ENCODE measurements around the gene FAM83D.

Gene FAM83D

GRCh38 chr20:38895098-38895949 lies 30.9 kb upstream of the FAM83D start:
- DNase-seq = no peak

GRCh38 chr20:38896009-38896594 lies 30.1 kb upstream of the FAM83D start:
- no peak for DNase-seq

GRCh38 chr20:38897267-38897666 lies 28.9 kb upstream of the FAM83D start:
- DNase-seq = no peak

GRCh38 chr20:38900606-38901005 lies 25.6 kb upstream of the FAM83D start:
- no peak for DNase-seq

GRCh38 chr20:38902601-38903000 lies 23.6 kb upstream of the FAM83D start:
- no peak for DNase-seq

GRCh38 chr20:38903335-38903734 lies 22.9 kb upstream of the FAM83D start:
- no peak for DNase-seq

- DNase-seq = no peak
These were observed 20.8 kb upstream of the FAM83D start for GRCh38 chr20:38905375-38905774.

- DNase-seq = no peak
These were observed 18.1 kb upstream of the FAM83D start for GRCh38 chr20:38907918-38908677.

- no peak for DNase-seq
These were observed 10.9 kb upstream of the FAM83D start for GRCh38 chr20:38915355-38915754.

- no peak for DNase-seq
These were observed 8.6 kb upstream of the FAM83D start for GRCh38 chr20:38917657-38918056.

GRCh38 chr20:38918172-38918571 lies 8.0 kb upstream of the FAM83D start:
- no peak for DNase-seq

- DNase-seq = no peak
These were observed 6.5 kb upstream of the FAM83D start for GRCh38 chr20:38919683-38920082.

- no peak for DNase-seq
These were observed 5.8 kb upstream of the FAM83D start for GRCh38 chr20:38920411-38920810.

GRCh38 chr20:38920851-38921250 lies 5.4 kb upstream of the FAM83D start:
- DNase-seq = no peak

GRCh38 chr20:38924718-38925117 lies 1.5 kb upstream of the FAM83D start:
- DNase-seq = no peak

GRCh38 chr20:38926934-38927616 lies 858 bp downstream of the FAM83D start:
- DNase-seq = peak in 1 of 6 experiments; percentile 14

- DNase-seq = no peak
These were observed 1.8 kb downstream of the FAM83D start for GRCh38 chr20:38927902-38928578.

GRCh38 chr20:38930242-38930569 lies 4.0 kb downstream of the FAM83D start:
- no peak for DNase-seq

- DNase-seq = no peak
These were observed 5.8 kb downstream of the FAM83D start for GRCh38 chr20:38931984-38932383.

- DNase-seq = no peak
These were observed 6.4 kb downstream of the FAM83D start for GRCh38 chr20:38932457-38933120.

GRCh38 chr20:38934530-38934929 lies 8.3 kb downstream of the FAM83D start:
- DNase-seq = no peak

- no peak for DNase-seq
These were observed 9.1 kb downstream of the FAM83D start for GRCh38 chr20:38935285-38935684.
